NK-92 (cell line): ENCODE data around the gene LILRA6.

Experiments
- DNase-seq: peaks from one replicate; lab custom pipeline; 2025; ENCODE audit not compliant: unreplicated experiment; lab: John Stamatoyannopoulos, UW

The LILRA6 gene

DNA sequence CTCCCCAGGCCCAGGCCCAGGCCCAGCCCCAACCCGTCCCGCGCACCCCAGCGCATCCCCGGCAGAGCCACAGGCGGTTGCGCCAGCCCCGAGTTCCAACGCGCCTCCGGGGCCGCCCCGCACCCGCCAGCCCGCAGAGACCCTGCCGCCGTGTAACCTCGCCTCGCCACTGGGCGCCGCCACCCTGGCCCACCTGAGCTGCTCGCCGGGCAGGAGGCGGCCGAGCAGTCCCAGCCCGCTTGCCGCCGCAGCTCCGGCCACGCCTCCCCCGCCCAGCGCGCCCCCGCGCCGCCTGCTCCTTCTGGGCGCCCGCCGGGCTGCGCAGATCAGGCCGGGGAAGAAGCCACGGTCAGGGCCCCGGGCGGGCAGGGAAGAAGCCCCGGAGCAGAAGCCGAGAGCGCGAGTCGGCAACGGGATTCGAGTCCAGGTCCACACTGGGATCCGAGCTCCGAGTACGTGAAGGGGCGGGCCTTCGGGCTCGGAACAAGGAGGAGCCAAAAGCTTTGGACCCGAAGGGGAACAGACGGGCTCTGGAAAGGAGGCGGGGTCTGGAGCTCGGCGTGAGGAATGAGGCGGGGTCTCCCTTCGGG lies 53.4 kb downstream of the LILRA6 start, which contains the start of gene MBOAT7:
Gene MBOAT7 (minus strand): TSS at position 436 of the 590 bp plus-strand sequence. CDS start 1,072 bp downstream, outside the sequence.
- DNase-seq, result no peak

DNA sequence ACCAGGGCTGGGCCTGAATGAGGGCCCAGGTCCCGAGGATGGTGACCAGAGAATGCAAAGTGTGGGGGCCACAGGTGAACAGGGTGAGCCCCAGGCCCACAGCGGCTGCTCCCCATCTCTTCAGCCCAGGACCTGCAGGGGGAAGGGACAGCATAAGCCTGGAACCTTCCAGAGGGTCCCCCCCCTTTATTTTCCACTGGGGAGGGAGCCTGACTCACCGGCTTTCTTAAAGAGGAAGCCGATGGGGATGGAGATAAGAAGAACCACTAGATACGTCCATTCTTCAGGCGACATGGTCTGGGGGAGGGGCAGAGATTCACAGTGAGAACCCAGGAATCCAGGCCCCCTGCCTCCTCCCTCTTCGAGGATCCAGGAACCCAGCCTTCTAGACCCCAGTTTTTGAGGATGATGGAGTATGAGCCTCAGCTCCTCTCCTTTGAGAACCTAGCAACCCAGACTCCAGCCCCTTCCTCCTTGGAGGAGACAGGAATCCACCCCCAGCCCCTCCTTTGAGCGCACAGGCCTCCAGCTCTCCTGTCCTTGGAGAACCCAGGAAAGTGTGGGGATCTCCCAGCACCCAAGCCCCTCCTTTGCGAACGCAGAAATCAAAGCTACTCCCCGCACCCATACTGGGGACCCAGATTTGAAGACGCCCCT lies 54.2 kb downstream of the LILRA6 start:
- no peak for DNase-seq

DNA sequence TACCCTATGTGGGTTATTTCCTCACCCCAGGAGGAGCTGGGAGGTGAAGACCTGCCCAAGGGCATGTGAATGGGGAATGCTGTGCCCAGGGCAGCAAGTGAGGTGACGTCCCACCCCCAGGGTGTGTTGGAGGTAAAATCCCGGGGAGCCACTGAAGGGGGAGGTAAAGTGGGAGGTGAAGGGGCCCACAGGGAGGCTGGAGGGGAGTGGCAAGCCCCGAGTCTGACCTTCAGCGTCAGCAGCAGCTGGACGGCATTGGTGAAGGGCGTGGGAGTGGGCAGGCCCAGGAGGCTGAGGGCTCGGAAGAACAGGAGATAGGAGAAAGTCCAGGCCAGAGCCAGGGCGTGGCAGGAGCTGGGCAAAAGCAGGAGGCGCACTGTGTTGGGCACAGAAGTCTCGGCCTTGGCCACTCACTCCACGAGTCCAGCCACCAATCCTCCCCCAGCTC lies 55.6 kb downstream of the LILRA6 start:
- no peak for DNase-seq
